Amniotic stem cell (primary cell): Measurements from ENCODE around the gene RAD51AP2.
"Not testable (repeated sequence)": the region's sequence is repeated elsewhere in the genome, so short reads cannot be mapped to it uniquely, and the experiment has no call there.

Experiments
- DNase-seq: peaks from one replicate; lab custom pipeline; 2025; lab: John Stamatoyannopoulos, UW

RAD51AP2 gene

DNA sequence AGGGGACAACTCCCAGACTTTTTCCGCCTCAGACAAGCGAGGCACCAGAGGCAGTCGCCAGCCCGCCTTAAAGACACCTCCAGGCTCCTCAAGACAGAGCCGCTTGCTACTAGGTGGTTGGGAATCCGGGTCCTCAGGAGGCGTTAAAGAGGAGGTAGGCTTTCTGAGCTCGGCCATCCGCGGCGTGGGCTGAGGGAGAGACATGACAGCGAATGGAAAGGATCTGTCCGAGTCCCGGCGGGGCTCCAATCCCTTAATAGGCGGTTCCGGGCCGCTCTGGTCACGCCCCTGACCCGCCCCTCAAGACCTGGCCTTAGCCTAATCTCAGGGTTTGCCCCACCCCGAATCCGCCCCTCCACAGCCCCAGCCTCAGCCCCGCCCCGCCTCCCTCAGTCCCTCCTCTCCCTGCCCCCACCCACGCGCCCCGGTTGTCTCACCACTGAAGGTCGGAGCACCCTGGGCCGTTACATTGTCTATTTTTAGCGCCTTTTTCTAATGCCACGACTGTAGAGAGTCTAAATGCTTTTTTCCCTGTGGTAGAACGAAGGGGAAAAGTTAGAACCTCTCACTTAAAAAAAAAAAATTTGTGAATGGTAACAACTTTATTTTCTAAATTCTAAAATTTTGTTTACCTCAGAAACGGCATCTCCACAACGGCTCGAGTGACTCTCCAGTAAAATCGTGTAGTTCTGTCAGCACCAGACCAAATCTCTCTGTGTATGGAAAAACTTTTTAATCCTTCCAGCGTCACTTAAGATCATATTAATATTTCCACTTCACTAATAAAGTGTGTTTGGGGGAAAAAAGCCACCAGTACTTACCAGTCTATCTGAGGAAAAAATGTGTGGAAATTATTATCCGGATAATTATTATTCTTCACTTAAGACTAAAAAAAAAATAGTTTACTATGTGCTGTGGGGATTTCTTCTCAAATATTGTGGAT, at the start of gene RAD51AP2:
Gene RAD51AP2 (minus strand): TSS at position 229 of the 943 bp plus-strand sequence. CDS start 25 bp downstream, at position 204.
- DNase-seq = peak; percentile 85

DNA sequence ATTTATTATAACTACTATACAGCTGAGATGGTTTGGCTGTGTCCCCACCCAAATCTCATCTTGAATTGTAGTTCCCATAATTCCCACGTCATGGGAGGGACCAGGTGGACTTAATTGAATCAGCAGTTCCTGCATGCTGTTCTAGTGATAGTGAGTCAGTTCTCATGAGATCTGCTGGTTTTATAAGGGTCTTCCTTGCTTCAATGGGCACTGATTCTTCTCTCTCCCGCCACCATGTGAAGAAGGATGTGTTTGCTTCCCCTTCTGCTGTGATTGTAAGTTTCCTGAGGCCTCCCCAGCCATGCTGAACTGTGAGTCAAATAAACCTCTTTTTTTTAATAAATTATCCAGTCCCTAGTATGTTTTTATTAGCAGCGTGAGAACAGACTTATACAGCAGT, 47.5 kb upstream of the RAD51AP2 start:
- not testable (repeated sequence) for DNase-seq

- DNase-seq = no peak
Measured at GRCh38 chr2:17558878-17559277, 40.6 kb upstream of the RAD51AP2 start.

GRCh38 chr2:17558053-17558452, 39.8 kb upstream of the RAD51AP2 start:
- no peak for DNase-seq

- DNase-seq = no peak
Measured at GRCh38 chr2:17557596-17557995, 39.4 kb upstream of the RAD51AP2 start.

DNA sequence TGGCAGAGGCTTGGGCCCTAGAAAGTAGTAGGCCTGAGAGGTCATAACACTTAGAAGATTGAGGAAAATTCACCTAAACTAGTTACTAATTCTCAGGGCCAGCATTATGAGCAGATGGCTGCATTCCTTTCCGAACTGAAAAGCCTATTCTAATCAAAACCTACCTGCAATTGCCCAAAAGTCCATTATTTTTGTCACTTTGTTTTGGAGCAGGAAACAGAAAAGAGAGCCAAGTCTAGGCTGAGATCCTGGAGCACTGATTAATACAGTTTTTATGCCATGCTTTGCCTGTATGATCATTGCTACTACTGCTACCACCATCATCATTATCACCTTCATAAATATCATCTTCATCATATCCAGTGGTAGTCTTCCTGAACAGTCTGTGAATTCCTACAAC, 36.9 kb upstream of the RAD51AP2 start:
- DNase-seq = no peak

GRCh38 chr2:17550907-17551306, 32.7 kb upstream of the RAD51AP2 start:
- DNase-seq = no peak

GRCh38 chr2:17547737-17548136, 29.5 kb upstream of the RAD51AP2 start:
- DNase-seq = no peak

DNA sequence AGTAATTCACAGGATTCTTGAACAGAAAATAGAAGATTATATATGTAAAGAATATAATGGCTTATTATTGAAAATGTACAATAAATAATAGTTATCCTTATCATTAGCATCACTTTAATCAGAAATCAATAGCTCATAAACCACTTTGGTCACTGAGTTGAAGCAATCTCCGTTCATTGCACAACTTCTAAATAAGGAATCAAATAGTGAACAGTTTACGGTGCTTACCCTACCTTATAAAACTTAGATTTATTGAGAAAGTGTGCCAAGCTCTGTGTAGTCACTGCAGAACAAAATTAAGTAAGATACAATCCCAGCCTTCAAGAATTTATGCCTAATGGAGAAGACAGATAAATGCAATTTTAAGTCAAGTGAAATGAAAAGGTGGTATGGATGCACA, 29.0 kb upstream of the RAD51AP2 start:
- DNase-seq = no peak

- DNase-seq = no peak
Measured at GRCh38 chr2:17545680-17546613, 27.7 kb upstream of the RAD51AP2 start.

GRCh38 chr2:17544256-17544655, 26.0 kb upstream of the RAD51AP2 start:
- DNase-seq = peak; percentile 9

GRCh38 chr2:17543848-17544247, 25.6 kb upstream of the RAD51AP2 start:
- no peak for DNase-seq

DNA sequence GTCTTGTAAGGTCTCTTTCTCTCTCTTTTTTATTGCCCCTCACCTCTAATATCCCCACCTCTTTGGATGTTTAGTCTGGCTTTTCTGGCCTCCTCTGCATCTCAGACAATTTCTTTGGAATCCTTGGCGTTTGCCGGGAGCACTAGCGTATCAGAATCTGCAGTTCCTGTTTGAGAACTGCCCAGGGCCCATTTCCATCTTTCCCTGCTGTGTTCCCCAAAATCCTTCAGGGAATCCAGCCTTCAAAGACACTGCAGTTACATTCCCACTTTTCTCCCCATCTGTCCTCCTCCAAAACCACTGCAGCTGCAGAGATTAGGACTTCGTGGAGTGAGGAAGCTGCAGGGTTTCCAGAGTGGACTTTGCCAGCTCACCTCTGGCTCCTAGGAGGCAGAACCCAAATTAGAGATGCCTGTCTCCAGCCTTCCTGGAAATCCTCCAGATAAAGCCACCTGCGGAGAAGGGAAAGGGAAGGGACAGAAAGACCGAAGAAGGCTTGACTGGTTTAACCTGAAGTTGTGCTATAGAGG, 25.0 kb upstream of the RAD51AP2 start:
- no peak for DNase-seq

DNA sequence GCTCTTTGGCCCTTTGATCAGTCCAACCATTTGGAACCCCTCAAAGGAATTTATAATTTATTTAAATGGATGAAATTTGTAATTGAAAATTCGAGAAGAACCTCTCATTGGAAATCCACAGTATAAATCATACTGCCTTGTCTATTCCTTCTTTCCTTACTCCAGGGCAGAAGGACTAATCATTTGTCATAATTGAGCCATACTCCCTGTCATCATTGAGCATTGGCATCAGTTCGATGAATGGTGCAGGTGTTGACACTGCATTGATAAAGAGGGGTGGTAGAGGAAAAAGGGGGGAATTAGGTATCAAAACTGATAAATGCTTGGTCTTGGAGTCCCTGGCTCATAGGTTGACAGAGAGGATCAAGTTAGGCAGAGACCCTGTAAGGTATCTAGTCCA, 24.2 kb upstream of the RAD51AP2 start:
- no peak for DNase-seq

DNA sequence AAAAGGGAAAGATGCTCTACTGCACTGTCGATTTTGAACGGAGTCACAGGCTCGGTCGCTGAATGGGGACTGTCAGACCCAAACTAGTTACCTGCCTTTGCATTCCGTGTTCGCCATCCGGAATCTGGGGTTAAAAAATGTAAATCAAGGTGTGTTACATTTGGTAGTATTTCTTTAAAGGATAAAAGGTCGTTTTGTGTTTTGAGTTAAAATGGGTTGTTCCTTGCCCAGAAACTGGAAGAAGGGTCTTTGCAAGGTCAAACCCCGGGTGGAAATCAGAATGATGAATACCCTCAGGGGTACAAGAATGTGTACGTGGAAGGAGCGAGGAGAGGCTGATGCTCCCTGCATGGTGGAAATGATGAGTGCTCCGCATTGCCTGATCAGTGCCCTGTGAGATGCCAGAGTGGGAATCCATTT, 23.3 kb upstream of the RAD51AP2 start:
- DNase-seq = no peak

DNA sequence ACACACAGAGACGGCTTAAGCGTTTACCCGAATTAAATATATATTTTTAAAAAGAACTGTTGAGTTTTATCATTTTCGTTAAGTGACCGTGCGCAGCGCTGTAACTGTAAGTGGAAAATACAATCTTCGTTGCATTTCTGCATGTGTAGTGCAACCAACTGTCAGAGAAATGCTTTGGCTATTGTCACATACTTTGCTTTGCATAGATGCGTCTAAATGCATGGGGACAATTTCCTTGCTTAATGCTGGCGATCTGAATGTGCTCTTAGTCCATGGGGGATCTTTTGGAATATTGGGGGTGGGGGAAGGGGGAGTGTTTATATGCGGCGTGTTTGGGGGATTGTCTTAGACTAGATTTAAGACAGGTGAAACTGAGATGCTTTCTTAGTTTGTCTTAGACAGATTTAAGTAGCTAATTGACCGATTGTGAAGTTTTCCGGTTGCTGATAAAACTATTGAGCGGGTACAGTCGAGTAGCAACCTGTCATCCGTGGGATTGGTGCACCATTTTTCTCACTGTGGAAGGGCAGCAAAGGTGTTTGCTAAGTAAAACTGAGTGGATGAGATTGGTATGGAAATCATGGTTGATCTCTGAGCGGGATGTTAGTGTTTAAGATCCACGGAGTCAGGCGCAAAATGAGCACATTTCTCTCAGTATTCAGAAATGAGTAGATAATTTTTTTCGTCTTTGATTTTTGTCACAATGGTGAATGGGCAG, 22.7 kb upstream of the RAD51AP2 start:
- no peak for DNase-seq

- peak; percentile 81 for DNase-seq
Measured at GRCh38 chr2:17540093-17540812, 22.0 kb upstream of the RAD51AP2 start, which contains the start of gene VSNL1. VSNL1 (plus strand) TSS chr2:17540696; CDS start chr2:17592075, 51,379 bp downstream.

- no peak for DNase-seq
Measured at GRCh38 chr2:17539611-17540092, 21.4 kb upstream of the RAD51AP2 start.

DNA sequence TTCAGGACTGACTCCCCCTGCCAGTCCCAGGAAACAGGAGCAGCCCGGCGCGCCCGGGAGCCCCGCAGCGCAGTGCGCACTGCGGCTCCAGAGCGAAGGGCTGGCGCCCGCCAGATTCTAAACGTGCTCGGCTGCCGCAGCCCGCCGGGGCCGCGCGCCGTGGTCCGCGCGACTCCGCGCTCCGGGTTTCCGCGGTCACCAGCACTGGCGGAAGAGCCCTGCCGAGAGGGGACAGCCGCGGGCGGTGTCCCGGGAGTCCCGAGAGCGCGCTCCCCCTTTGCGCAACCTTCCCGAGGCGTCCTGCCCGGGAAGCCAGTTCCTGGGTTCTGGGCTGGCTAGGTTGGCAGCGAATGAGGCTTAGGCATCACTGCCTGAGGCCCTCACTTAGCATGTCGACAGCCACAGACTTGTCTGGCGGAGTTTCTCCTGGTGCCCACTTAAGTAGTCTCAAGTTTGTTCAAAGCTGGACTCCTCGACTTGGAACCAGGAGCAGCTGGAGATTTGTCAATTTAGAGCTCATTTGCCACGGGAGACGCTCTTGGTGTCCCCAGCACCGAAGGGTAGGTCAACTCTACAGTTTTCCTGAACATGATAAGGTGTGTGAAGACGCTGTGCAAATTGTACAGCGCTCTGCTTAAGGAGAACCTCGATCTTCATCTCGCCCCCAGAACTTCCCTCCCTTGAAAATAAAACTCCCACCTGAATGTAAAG, 20.8 kb upstream of the RAD51AP2 start:
- peak; percentile 34 for DNase-seq
